Adrenal gland (tissue), 12 donors: ENCODE results near the gene UNK. TPM values are rescaled to one million over a fixed set of nuclear protein-coding genes. Genes with fewer than 3 reads are reported as not detected.

Experiments used
- DNase-seq, 7 donors: peaks; one replicate each; pipeline ENCODE4 v3.0.0-alpha.2; 2019 to 2020
- H3K27ac ChIP-seq, 5 donors: fragments of 200-600 bp; sonication (generic) in 4 of 5; 1 replicate in 3 of 5; 2 replicates in 2 of 5; pipeline versions ENCODE4 v1.5.1 to v1.8.0; 2016 to 2020; ENCODE audit warnings: mild to moderate bottlenecking in 1 of 5
- H3K27me3 ChIP-seq: fragments of 200-600 bp; 2 replicates; pipeline ENCODE4 v1.8.0; 2021
- H3K36me3 ChIP-seq, 2 donors: fragments of 200-600 bp; replicated peaks in 1 of 2; 1 replicate in 1 of 2; 2 replicates in 1 of 2; pipeline versions ENCODE4 v1.5.1 to v1.8.0; 2018 to 2022
- H3K4me1 ChIP-seq, 2 donors: fragments of 200-600 bp; replicated peaks in 1 of 2; 1 replicate in 1 of 2; 2 replicates in 1 of 2; pipeline versions ENCODE4 v1.5.1 to v1.8.0; 2018 to 2021
- H3K4me3 ChIP-seq, 4 donors: fragments of 200-600 bp; sonication (generic) in 3 of 4; one replicate each; pipeline ENCODE4 v1.5.1; 2016 to 2018
- H3K9me3 ChIP-seq, 3 donors: fragments of 200-600 bp; sonication (generic) in 1 of 3; replicated peaks in 1 of 3; 1 replicate in 2 of 3; 2 replicates in 1 of 3; pipeline versions ENCODE4 v1.5.1 to v1.8.0; 2016 to 2021
- POLR2A ChIP-seq, 2 donors: fragments of 450-650 bp; IDR thresholded peaks; one replicate each; pipeline ENCODE4 v1.6.1; 2017; ENCODE audit warnings: antibody characterized with exemption in 2 of 2, mild to moderate bottlenecking in 2 of 2, moderate library complexity in 1 of 2
- WGBS, 4 donors: extraction: QIAGEN DNeasy Blood & Tissue Kit in 2 of 4; methylation state at CpG; one replicate each; pipeline versions ENCODE4 v1.1.5 to v1.1.7; 2013 to 2017; 5-methylcytosine and 5-hydroxymethylcytosine counted together
- intact Hi-C, 2 donors: fragments of 100-400 bp; cut with DNase I; formaldehyde crosslinking; loops; one replicate each; pipeline versions ENCODE4 v1.14.1 to v1.15.0; 2022 to 2023
- polyA plus RNA-seq, 3 donors: library from polyadenylated mRNA; stranded (reverse); fragments of 200-250 nt in 2 of 3; fragments of 350-450 nt in 1 of 3; fragmentation: Illumina TruSeq in 1 of 3; extraction: RNeasy Lipid Tissue Mini Kit (QIAGEN cat#74804) in 1 of 3; gene quantifications; one replicate each; pipeline ENCODE4 v1.2.3, GENCODE V29; 2013 to 2014
- total RNA-seq, 9 donors: library from RNA; depleted of rRNA in 4 of 9; stranded (reverse); fragments of >200 nt in 4 of 9; fragments of 120-200 nt in 1 of 9; fragmentation: NEBNext Ultra II Directional in 1 of 9; extraction: Animal tissue kit (Norgen Biotek cat#: 25700) in 1 of 9; gene quantifications; one replicate each; pipeline versions ENCODE4 v1.1.0 to v1.2.4, GENCODE V29; 2013 to 2023
- TF ChIP-seq, protein P1 (sequence below), 6 experiments: fragments of 450-650 bp in 4 of 6; fragments of 200-600 bp in 2 of 6; sonication (generic) in 1 of 6; IDR thresholded peaks; 1 replicate in 5 of 6; 2 replicates in 1 of 6; pipeline versions ENCODE4 v1.5.1 to v1.8.0; 2016 to 2021; ENCODE audit warnings: antibody characterized with exemption in 6 of 6, mild to moderate bottlenecking in 2 of 6, moderate library complexity in 1 of 6
- donor health status: healthy with polysubstance abuse.
- donor health status: Bipolar disorder and iron deficiency.
- donor health status: DM: yes; HTN: yes; CAD: no.
- donor health status: DM: no; HTN: no; CAD: no.
- donor health status: DM: no; HTN: no; CAD: no.
- donor health status: DM: yes; HTN: yes; CAD: no.

The UNK gene
- total and polyA plus RNA-seq, 12 donors = 13.6 to 45.9 (median 24.6) TPM

DNA sequence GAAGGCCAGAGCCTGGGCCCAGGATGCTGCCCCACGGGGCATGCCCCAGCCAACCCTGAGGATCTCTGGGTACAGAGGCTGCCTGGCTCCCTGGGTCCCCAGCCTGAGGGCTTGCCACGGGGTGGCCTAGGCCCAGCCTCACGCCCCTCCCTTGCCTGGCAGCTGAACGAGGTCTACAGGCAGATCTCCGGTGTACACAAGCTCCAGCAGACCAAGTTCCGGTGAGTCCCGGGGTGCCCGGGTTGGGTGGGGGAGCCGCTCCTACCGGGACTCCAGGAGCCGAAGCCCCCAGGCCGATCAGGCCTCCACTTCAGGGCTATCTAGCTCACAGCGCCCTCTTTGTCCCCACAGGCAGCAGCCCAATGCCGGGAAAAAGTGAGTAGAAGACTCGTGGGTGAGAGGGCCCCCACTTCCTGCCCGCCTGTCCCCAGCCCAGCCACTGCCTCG is 44.0 kb upstream of the UNK start:
- Histone ChIP-seq H3K27me3 (no peaks in the 10 kb centered on the region), H3K4me3 (no peak overlapping the region), H3K27ac (no peak overlapping the region), H3K9me3 (no peaks in the 10 kb centered on the region), H3K36me3 (no peaks in the 10 kb centered on the region), H3K4me1 (no peaks in the 10 kb centered on the region)
- intact Hi-C loops = no loop called here
- 66 to 80% (median 77%) methylated on average over 5 to 17 of the region's 17 CpGs for WGBS, 4 donors
- no peak for DNase-seq
- no peak for TF ChIP-seq POLR2A (IDR thresholded peaks at IDR 0.05)
- TF ChIP-seq, protein P1, sequence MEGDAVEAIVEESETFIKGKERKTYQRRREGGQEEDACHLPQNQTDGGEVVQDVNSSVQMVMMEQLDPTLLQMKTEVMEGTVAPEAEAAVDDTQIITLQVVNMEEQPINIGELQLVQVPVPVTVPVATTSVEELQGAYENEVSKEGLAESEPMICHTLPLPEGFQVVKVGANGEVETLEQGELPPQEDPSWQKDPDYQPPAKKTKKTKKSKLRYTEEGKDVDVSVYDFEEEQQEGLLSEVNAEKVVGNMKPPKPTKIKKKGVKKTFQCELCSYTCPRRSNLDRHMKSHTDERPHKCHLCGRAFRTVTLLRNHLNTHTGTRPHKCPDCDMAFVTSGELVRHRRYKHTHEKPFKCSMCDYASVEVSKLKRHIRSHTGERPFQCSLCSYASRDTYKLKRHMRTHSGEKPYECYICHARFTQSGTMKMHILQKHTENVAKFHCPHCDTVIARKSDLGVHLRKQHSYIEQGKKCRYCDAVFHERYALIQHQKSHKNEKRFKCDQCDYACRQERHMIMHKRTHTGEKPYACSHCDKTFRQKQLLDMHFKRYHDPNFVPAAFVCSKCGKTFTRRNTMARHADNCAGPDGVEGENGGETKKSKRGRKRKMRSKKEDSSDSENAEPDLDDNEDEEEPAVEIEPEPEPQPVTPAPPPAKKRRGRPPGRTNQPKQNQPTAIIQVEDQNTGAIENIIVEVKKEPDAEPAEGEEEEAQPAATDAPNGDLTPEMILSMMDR (IDR thresholded peaks at IDR 0.05) = no peak

DNA sequence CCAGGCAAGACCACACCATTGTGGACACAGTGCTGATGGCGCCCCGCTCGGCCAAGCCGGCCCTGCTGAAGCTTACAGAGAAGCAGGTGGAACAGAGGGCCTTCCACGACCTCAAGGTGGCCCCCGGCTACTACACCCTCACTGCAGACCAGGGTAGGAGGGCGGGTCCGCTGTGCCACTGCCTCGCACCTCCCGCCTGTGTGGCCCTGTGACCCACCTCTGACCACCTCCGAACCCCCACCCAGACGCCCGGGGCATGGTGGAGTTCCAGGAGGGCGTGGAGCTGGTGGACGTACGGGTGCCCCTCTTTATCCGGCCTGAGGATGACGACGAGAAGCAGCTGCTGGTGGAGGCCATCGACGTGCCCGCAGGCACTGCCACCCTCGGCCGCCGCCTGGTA is 42.3 kb upstream of the UNK start:
- H3K4me1 ChIP-seq = peaks cover 0 to under 1% of the 10 kb centered on the region in 2 donors
- DNase-seq = no peak
- WGBS, 4 donors = 84 to 88% (median 85%) methylated on average over 13 to 25 of the region's 25 CpGs
- no peak overlapping the region for H3K27ac ChIP-seq
- no peaks in the 10 kb centered on the region for H3K36me3 ChIP-seq
- no peaks in the 10 kb centered on the region for H3K9me3 ChIP-seq
- TF ChIP-seq, protein P1 (IDR thresholded peaks at IDR 0.05) = no peak
- TF ChIP-seq POLR2A (IDR thresholded peaks at IDR 0.05) = no peak
- no peaks in the 10 kb centered on the region for H3K27me3 ChIP-seq
- H3K4me3 ChIP-seq = no peak overlapping the region
- intact Hi-C loops = no loop called here

DNA sequence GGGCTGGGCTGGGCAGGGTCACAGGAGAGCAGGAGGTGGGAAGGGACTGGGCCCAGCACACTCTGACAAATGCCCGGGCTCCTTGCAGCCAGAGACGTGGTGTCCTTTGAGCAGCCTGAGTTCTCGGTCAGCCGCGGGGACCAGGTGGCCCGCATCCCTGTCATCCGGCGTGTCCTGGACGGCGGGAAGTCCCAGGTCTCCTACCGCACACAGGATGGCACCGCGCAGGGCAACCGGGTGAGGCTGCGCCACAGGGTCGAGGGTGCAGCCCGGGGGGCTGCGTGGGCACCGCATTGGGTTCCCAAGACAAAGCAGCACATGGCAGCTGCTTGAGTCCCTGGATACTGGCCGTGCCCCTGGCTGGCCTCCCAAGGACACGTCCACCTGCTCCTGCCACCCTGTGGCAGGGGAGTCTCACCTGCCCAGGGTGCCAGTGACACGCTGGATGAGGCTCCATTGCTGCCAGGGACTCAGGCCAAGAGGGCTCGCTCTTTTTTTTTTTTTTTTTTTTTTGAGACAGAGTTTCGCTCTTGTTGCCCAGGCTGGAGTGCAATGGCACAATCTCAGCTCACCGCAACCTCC is 40.9 kb upstream of the UNK start:
- intact Hi-C loops = no loop called here
- Histone ChIP-seq H3K4me1 (peaks cover 0 to 5% of the 10 kb centered on the region in 2 donors), H3K9me3 (no peaks in the 10 kb centered on the region), H3K27me3 (no peaks in the 10 kb centered on the region), H3K4me3 (no peak overlapping the region), H3K27ac (no peak overlapping the region), H3K36me3 (no peaks in the 10 kb centered on the region)
- WGBS, 4 donors = 86 to 88% (median 87%) methylated on average over 8 to 25 of the region's 25 CpGs
- DNase-seq = no peak
- no peak for TF ChIP-seq POLR2A (IDR thresholded peaks at IDR 0.05)

DNA sequence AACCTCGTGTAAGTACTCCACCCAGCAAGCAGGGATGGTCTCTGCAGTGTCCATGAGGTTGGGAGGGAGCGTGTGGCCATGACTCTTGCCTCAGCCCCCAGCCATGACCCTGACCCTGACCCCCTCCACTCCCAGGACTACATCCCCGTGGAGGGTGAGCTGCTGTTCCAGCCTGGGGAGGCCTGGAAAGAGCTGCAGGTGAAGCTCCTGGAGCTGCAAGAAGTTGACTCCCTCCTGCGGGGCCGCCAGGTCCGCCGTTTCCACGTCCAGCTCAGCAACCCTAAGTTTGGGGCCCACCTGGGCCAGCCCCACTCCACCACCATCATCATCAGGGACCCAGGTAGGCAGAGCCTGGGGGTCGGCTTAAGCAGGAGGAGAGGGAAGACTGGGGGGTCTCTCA is 35.9 kb upstream of the UNK start:
- WGBS, 4 donors = 58 to 73% (median 66%) methylated on average over 3 to 9 of the region's 9 CpGs
- intact Hi-C loops = loop anchor here in 1 of 2 donors (5.0 kb wide), 1 partner anchor 116 kb away; the partner anchor contains the start of gene SMIM5

More for the DNA sequence above, 35.9 kb upstream of the UNK start:
- Histone ChIP-seq H3K36me3 (no peaks in the 10 kb centered on the region), H3K27me3 (no peaks in the 10 kb centered on the region), H3K4me3 (no peak overlapping the region), H3K27ac (no peak overlapping the region), H3K9me3 (no peaks in the 10 kb centered on the region), H3K4me1 (peaks cover 5 to 13% of the 10 kb centered on the region in 2 donors)
- DNase-seq = no peak
- no peak for TF ChIP-seq POLR2A (IDR thresholded peaks at IDR 0.05)
- TF ChIP-seq, protein P1 (IDR thresholded peaks at IDR 0.05) = no peak
